Ascending aorta (tissue), 2 donors: ENCODE data around the gene MEGF10. TPM values are rescaled to one million over a fixed set of nuclear protein-coding genes. Genes with fewer than 3 reads are reported as not detected.

Experiments
- DNase-seq, 2 donors: peaks; one replicate each; pipeline ENCODE4 v3.0.0-alpha.2; 2019; ENCODE audit warnings: low spot score in 2 of 2
- H3K27ac ChIP-seq, 2 donors: fragments of 200-600 bp; sonication (generic); one replicate each; pipeline ENCODE4 v1.5.1; 2016 to 2017; ENCODE audit warnings: mild to moderate bottlenecking in 1 of 2
- H3K27me3 ChIP-seq: fragments of 200-600 bp; sonication (generic); one replicate; pipeline ENCODE4 v1.5.1; 2017
- H3K36me3 ChIP-seq, 2 donors: fragments of 200-600 bp; sonication (generic); one replicate each; pipeline ENCODE4 v1.5.1; 2016
- H3K4me1 ChIP-seq, 2 donors: fragments of 200-600 bp; sonication (generic); one replicate each; pipeline ENCODE4 v1.5.1; 2016 to 2017; ENCODE audit warnings: mild to moderate bottlenecking in 1 of 2
- H3K4me3 ChIP-seq, 2 donors: fragments of 200-600 bp; sonication (generic); one replicate each; pipeline ENCODE4 v1.5.1; 2016 to 2017; ENCODE audit warnings: mild to moderate bottlenecking in 1 of 2
- H3K9me3 ChIP-seq, 2 donors: fragments of 200-600 bp; sonication (generic); one replicate each; pipeline ENCODE4 v1.5.1; 2016
- intact Hi-C: fragments of 100-400 bp; cut with DNase I; formaldehyde crosslinking; loops from one replicate; pipeline ENCODE4 v1.15.1; 2023
- total RNA-seq: library from RNA; depleted of rRNA; stranded (reverse); fragments of >200 nt; gene quantifications from one replicate; pipeline ENCODE4 v1.1.0, GENCODE V29; 2016
- TF ChIP-seq, protein P1 (sequence below), 3 experiments: fragments of 200-600 bp in 2 of 3; fragments of 450-650 bp in 1 of 3; sonication (generic) in 2 of 3; IDR thresholded peaks; one replicate each; pipeline ENCODE4 v1.5.1; 2016 to 2019; ENCODE audit warnings: antibody characterized with exemption in 3 of 3, mild to moderate bottlenecking in 1 of 3, moderate library complexity in 1 of 3

MEGF10 gene
- total RNA-seq, 1 donor from 2014 or later: 0.11 TPM

GRCh38 chr5:127441799-127442484 lies 151.3 kb downstream of the MEGF10 start:
- H3K27me3 ChIP-seq: no peaks in the 10 kb centered on the region
- no peaks in the 10 kb centered on the region for H3K9me3 ChIP-seq
- no peaks in the 10 kb centered on the region for H3K4me1 ChIP-seq
- H3K36me3 ChIP-seq: no peaks in the 10 kb centered on the region
- no peak for DNase-seq
- TF ChIP-seq, protein P1, sequence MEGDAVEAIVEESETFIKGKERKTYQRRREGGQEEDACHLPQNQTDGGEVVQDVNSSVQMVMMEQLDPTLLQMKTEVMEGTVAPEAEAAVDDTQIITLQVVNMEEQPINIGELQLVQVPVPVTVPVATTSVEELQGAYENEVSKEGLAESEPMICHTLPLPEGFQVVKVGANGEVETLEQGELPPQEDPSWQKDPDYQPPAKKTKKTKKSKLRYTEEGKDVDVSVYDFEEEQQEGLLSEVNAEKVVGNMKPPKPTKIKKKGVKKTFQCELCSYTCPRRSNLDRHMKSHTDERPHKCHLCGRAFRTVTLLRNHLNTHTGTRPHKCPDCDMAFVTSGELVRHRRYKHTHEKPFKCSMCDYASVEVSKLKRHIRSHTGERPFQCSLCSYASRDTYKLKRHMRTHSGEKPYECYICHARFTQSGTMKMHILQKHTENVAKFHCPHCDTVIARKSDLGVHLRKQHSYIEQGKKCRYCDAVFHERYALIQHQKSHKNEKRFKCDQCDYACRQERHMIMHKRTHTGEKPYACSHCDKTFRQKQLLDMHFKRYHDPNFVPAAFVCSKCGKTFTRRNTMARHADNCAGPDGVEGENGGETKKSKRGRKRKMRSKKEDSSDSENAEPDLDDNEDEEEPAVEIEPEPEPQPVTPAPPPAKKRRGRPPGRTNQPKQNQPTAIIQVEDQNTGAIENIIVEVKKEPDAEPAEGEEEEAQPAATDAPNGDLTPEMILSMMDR (IDR thresholded peaks at IDR 0.05): no peak
- H3K27ac ChIP-seq: no peak overlapping the region
- H3K4me3 ChIP-seq: no peak overlapping the region
- intact Hi-C loops: loop anchor here (2.0 to 5.0 kb wide), 2 partner anchors 151 to 605 kb away; partner anchors contain the start of gene MEGF10

DNA sequence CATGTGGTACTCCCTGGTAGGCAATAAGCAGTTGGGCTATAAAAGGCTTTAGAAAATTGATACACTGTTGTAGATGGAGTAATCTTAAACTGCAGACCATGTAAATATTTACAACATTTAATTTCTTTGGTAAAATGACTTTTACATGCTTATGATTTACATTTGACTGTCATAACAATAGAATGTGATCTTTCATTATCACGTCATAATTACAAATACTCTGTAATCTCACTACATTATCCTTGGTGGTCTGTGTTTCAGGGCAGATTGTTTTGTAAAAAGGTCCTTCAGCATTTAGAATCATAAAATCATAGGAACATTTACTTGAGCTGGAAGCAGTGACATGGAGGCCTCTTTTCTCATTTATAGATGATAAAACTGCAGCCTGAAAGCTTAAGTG lies 153.6 kb downstream of the MEGF10 start:
- TF ChIP-seq, protein P1 (IDR thresholded peaks at IDR 0.05): no peak
- Histone ChIP-seq H3K27ac (no peak overlapping the region), H3K27me3 (no peaks in the 10 kb centered on the region), H3K36me3 (no peaks in the 10 kb centered on the region), H3K4me3 (no peak overlapping the region), H3K4me1 (no peaks in the 10 kb centered on the region), H3K9me3 (no peaks in the 10 kb centered on the region)
- intact Hi-C loops: loop anchor here (5.0 kb wide), 1 partner anchor 607 kb away; no protein-coding TSS in a partner anchor
- DNase-seq: no peak

- H3K36me3 ChIP-seq: no peaks in the 10 kb centered on the region
- no peak for DNase-seq
- H3K27ac ChIP-seq: no peak overlapping the region
- intact Hi-C loops: no loop called here
- TF ChIP-seq, protein P1 (IDR thresholded peaks at IDR 0.05): no peak
- H3K4me3 ChIP-seq: no peak overlapping the region
- no peaks in the 10 kb centered on the region for H3K9me3 ChIP-seq
- no peaks in the 10 kb centered on the region for H3K27me3 ChIP-seq
- no peaks in the 10 kb centered on the region for H3K4me1 ChIP-seq
Measured at GRCh38 chr5:127445328-127445727, 154.7 kb downstream of the MEGF10 start.

- no peak overlapping the region for H3K4me3 ChIP-seq
- TF ChIP-seq, protein P1 (IDR thresholded peaks at IDR 0.05): no peak
- H3K36me3 ChIP-seq: no peaks in the 10 kb centered on the region
- no peaks in the 10 kb centered on the region for H3K4me1 ChIP-seq
- no peak for DNase-seq
- intact Hi-C loops: no loop called here
- no peak overlapping the region for H3K27ac ChIP-seq
- H3K27me3 ChIP-seq: no peaks in the 10 kb centered on the region
- no peaks in the 10 kb centered on the region for H3K9me3 ChIP-seq
Measured at GRCh38 chr5:127446626-127447025, 156.0 kb downstream of the MEGF10 start.

- DNase-seq: no peak
- Histone ChIP-seq H3K27me3 (no peaks in the 10 kb centered on the region), H3K27ac (no peak overlapping the region), H3K4me1 (no peaks in the 10 kb centered on the region), H3K9me3 (no peaks in the 10 kb centered on the region), H3K4me3 (no peak overlapping the region), H3K36me3 (no peaks in the 10 kb centered on the region)
- intact Hi-C loops: no loop called here
- TF ChIP-seq, protein P1 (IDR thresholded peaks at IDR 0.05): no peak
Measured at GRCh38 chr5:127447827-127448226, 157.2 kb downstream of the MEGF10 start.
